Measurements from ENCODE around the gene BCAT1. TPM values are rescaled to one million over a fixed set of nuclear protein-coding genes. Genes with fewer than 3 reads are reported as not detected.

The BCAT1 gene
- total and polyA plus RNA-seq, 2 experiments from 2014 or later: 60.6 to 72.1 TPM

DNA sequence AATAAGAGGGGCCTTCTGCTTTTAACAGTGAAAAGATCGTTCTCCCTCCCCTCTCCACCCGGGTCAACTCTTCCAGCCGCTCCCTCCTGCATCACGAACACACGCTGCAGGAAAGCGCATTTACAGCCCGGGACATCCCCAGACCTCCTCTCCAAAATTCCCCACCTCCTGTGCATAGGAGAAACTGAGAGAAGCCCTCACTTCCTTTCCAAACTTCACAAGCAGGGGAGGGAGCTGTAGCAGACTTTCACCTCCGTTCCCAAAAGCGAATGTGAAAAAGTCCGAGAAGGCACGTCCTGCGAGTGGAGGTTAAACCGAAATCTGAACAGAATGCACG is 513 bp downstream of the BCAT1 start:
- DNase-seq: peak; percentile 58
- Histone ChIP-seq H2AFZ (peak overlapping the region; percentile 90), H3K4me1 (ENCODE audit: insufficient read depth) (peaks cover 27% of the 10 kb centered on the region), H3K79me2 (ENCODE audit: insufficient read depth) (peaks cover 50% of the 10 kb centered on the region), H3F3A (ENCODE audit: insufficient read depth) (peaks cover 28% of the 10 kb centered on the region), H3K9ac (peak overlapping the region; percentile 88), H3K36me3 (ENCODE audit: low read depth) (peaks cover 11% of the 10 kb centered on the region; the same call in 1 of the 2 replicates), H3K27ac (peak overlapping the region; percentile 63), H3K27me3 (replicated peaks; ENCODE audit: insufficient read depth) (no peaks in the 10 kb centered on the region), H3K9me3 (ENCODE audit: low read depth) (no peaks in the 10 kb centered on the region), H3K4me2 (ENCODE audit: unreplicated experiment) (peak overlapping the region; percentile 89), H4K20me1 (ENCODE audit: insufficient read depth) (no peaks in the 10 kb centered on the region), H3K9me2 (ENCODE audit: insufficient read depth) (no peaks in the 10 kb centered on the region), H3K4me3 (peak overlapping the region; percentile 88)
- in situ Hi-C loops (cut with MboI): no loop called here
- TF ChIP-seq EZH2phosphoT487 (IDR thresholded peaks at IDR 0.05; ENCODE audit: insufficient read depth, low read depth): no peak
- TF ChIP-seq EZH2 (IDR thresholded peaks at IDR 0.05; ENCODE audit: insufficient read depth, poor library complexity, severe bottlenecking): no peak
- WGBS, 2 experiments (ENCODE audit: low coverage in 1 of 2, low lambda C conversion rate in 2 of 2, missing lambda C conversion rate in 2 of 2): 1 to 2% methylated on average over 14 of the region's 14 CpGs

DNA sequence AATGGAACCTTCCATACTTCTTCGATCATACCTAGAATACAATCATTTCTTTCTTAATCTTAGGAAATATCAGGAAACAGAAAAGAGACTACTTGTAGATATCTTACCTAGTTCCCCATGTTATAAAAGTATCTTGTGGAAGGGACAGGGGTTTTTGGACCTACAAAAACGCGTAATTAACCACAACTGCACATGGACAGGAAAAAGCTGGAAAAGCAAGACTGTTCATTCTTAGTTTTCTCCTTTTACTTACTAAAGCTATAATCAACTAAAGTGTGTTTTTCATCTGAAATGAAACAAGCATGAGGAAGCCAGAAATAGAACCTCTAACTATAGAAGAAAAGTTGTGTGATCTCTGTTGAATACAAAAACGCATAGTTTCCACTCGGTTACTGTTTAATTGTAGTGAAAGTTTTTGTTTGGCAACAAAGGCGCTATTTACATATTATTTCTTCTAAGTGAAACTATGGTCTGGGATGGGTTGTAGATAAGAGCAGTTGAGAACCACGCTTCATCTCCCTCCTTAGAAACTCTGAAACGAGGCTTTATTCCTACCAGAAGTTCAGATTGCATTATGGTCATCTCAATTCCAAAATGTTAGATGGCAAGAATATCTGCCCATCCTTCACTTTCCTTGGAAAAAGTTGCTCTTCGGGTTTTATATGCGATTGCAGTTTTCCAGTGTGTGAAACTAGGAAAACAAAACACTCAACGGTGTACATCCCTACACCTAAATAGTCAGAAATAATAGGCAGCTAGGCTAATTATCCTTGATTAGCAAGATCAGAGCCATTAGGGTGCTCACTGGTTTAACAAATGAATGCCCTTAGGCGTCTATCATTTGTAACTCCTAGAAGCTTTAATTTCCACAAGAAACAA is 1.1 kb downstream of the BCAT1 start:
- Histone ChIP-seq H3K9me2 (ENCODE audit: insufficient read depth) (no peaks in the 10 kb centered on the region), H3K4me3 (peak overlapping the region; percentile 88), H3K27ac (peak overlapping the region; percentile 63), H3K27me3 (replicated peaks; ENCODE audit: insufficient read depth) (no peaks in the 10 kb centered on the region), H3K79me2 (ENCODE audit: insufficient read depth) (peaks cover 56% of the 10 kb centered on the region), H2AFZ (peak overlapping the region; percentile 90), H3K9me3 (ENCODE audit: low read depth) (no peaks in the 10 kb centered on the region), H3K9ac (peak overlapping the region; percentile 88), H3K36me3 (ENCODE audit: low read depth) (peaks cover 11% of the 10 kb centered on the region), H3K4me1 (ENCODE audit: insufficient read depth) (peaks cover 27% of the 10 kb centered on the region), H4K20me1 (ENCODE audit: insufficient read depth) (no peaks in the 10 kb centered on the region), H3F3A (ENCODE audit: insufficient read depth) (peaks cover 28% of the 10 kb centered on the region), H3K4me2 (ENCODE audit: unreplicated experiment) (peak overlapping the region; percentile 89)
- in situ Hi-C loops (cut with MboI): no loop called here
- DNase-seq: peak; percentile 20
- TF ChIP-seq EZH2 (IDR thresholded peaks at IDR 0.05; ENCODE audit: insufficient read depth, poor library complexity, severe bottlenecking): no peak
- TF ChIP-seq EZH2phosphoT487 (IDR thresholded peaks at IDR 0.05; ENCODE audit: insufficient read depth, low read depth): no peak
- 68 to 69% methylated on average over 12 of the region's 12 CpGs for WGBS, 2 experiments (ENCODE audit: low coverage in 1 of 2, low lambda C conversion rate in 2 of 2, missing lambda C conversion rate in 2 of 2)

DNA sequence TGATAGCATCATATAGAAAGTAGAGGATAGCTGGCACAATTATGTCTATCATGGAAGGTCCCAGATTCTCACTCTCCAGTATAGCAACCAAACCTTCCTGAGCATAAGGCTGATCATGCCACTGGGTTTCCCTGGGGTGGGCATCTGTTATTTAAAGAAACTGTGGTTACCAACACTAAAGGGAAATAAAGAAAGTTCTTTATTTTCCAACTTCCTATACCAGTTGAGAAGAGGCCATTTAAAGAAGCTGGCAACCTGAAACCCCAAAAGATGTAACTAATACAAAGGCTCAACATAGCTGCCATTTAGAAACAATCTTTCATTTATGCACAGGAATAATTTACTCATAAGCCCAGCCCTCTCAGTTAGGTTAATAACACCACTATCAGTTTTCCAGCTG is 3.1 kb downstream of the BCAT1 start:
- peaks cover 76% of the 10 kb centered on the region for H3K79me2 ChIP-seq (ENCODE audit: insufficient read depth)

DNA sequence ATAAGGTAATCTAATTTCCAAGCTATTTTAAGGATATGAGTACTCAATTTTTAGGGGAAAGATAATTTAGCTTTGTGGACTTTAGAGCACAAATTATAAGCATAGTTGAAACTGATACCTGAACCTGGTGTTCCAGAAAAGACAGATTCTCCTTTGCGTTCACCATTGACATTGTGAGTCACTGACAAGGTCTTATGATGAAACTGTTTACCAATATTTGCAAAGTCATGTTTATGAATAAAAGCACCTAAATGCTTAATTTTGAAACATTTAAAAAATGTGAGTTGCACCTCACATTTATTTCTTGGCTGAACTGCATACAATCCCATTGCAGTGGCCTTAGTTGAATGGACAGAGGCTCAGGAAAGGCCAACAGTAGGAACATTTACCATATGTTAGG is 3.9 kb downstream of the BCAT1 start:
- Histone ChIP-seq H3K4me1 (ENCODE audit: insufficient read depth) (peaks cover 27% of the 10 kb centered on the region), H3K27ac (no peak overlapping the region), H3K9ac (no peak overlapping the region), H3K4me2 (ENCODE audit: unreplicated experiment) (no peak overlapping the region), H3K27me3 (replicated peaks; ENCODE audit: insufficient read depth) (no peaks in the 10 kb centered on the region), H3K9me3 (ENCODE audit: low read depth) (no peaks in the 10 kb centered on the region), H3K79me2 (ENCODE audit: insufficient read depth) (peaks cover 84% of the 10 kb centered on the region), H4K20me1 (ENCODE audit: insufficient read depth) (no peaks in the 10 kb centered on the region), H3F3A (ENCODE audit: insufficient read depth) (peaks cover 19% of the 10 kb centered on the region), H3K9me2 (ENCODE audit: insufficient read depth) (no peaks in the 10 kb centered on the region), H2AFZ (no peak overlapping the region), H3K4me3 (no peak overlapping the region), H3K36me3 (ENCODE audit: low read depth) (peaks cover 16% of the 10 kb centered on the region)
- WGBS, 2 experiments (ENCODE audit: low coverage in 1 of 2, low lambda C conversion rate in 2 of 2, missing lambda C conversion rate in 2 of 2): 90 to 97% methylated on average over 1 of the region's 1 CpG
- no peak for DNase-seq
- TF ChIP-seq EZH2phosphoT487 (IDR thresholded peaks at IDR 0.05; ENCODE audit: insufficient read depth, low read depth): no peak
- TF ChIP-seq EZH2 (IDR thresholded peaks at IDR 0.05; ENCODE audit: insufficient read depth, poor library complexity, severe bottlenecking): no peak
- in situ Hi-C loops (cut with MboI): no loop called here

More for the DNA sequence above, 3.1 kb downstream of the BCAT1 start:
- in situ Hi-C loops (cut with MboI): no loop called here
- Histone ChIP-seq H3K9ac (no peak overlapping the region), H3K27me3 (replicated peaks; ENCODE audit: insufficient read depth) (no peaks in the 10 kb centered on the region), H3K4me2 (ENCODE audit: unreplicated experiment) (peak overlapping the region; percentile 89), H3F3A (ENCODE audit: insufficient read depth) (peaks cover 27% of the 10 kb centered on the region), H3K4me3 (peak overlapping the region; percentile 8; the same call in 1 of the 2 replicates), H3K27ac (no peak overlapping the region), H3K36me3 (ENCODE audit: low read depth) (peaks cover 16% of the 10 kb centered on the region), H4K20me1 (ENCODE audit: insufficient read depth) (no peaks in the 10 kb centered on the region), H2AFZ (no peak overlapping the region), H3K9me2 (ENCODE audit: insufficient read depth) (no peaks in the 10 kb centered on the region), H3K9me3 (ENCODE audit: low read depth) (no peaks in the 10 kb centered on the region), H3K4me1 (ENCODE audit: insufficient read depth) (peaks cover 27% of the 10 kb centered on the region)
- DNase-seq: no peak
- TF ChIP-seq EZH2phosphoT487 (IDR thresholded peaks at IDR 0.05; ENCODE audit: insufficient read depth, low read depth) (no peak), EZH2 (IDR thresholded peaks at IDR 0.05; ENCODE audit: insufficient read depth, poor library complexity, severe bottlenecking) (no peak)

Measured in GM23248 (cell line).